Spleen (tissue), 7 donors: ENCODE results near the gene PRKCH.
A peak's percentile ranks its signal among the peaks of the same experiment; 100 is the strongest.

Experiments
- POLR2AphosphoS5 ChIP-seq, 3 donors: sonication (generic); formaldehyde crosslinking; IDR thresholded peaks; one replicate each; pipeline ENCODE4 v1.5.1; 2017; ENCODE audit warnings: antibody characterized with exemption in 3 of 3
- TF ChIP-seq, protein P1 (sequence below), 11 experiments: fragments of 200-600 bp in 7 of 11; fragments of 450-650 bp in 4 of 11; sonication (generic) in 4 of 11; IDR thresholded peaks in 8 of 11; conservative IDR thresholded peaks in 3 of 11; 1 replicate in 7 of 11; 2 replicates in 4 of 11; pipeline versions ENCODE4 v1.4.0 to v1.8.0; 2016 to 2021; ENCODE audit warnings: antibody characterized with exemption in 11 of 11, inconsistent platforms in 4 of 11, mild to moderate bottlenecking in 1 of 11
- donor health status: DM: no; HTN: no; CAD: no; lungs with moderate emphysema.
- donor health status: DM: no; HTN: no; CAD: no.
- donor health status: DM: no; HTN: no; CAD: no.

DNA sequence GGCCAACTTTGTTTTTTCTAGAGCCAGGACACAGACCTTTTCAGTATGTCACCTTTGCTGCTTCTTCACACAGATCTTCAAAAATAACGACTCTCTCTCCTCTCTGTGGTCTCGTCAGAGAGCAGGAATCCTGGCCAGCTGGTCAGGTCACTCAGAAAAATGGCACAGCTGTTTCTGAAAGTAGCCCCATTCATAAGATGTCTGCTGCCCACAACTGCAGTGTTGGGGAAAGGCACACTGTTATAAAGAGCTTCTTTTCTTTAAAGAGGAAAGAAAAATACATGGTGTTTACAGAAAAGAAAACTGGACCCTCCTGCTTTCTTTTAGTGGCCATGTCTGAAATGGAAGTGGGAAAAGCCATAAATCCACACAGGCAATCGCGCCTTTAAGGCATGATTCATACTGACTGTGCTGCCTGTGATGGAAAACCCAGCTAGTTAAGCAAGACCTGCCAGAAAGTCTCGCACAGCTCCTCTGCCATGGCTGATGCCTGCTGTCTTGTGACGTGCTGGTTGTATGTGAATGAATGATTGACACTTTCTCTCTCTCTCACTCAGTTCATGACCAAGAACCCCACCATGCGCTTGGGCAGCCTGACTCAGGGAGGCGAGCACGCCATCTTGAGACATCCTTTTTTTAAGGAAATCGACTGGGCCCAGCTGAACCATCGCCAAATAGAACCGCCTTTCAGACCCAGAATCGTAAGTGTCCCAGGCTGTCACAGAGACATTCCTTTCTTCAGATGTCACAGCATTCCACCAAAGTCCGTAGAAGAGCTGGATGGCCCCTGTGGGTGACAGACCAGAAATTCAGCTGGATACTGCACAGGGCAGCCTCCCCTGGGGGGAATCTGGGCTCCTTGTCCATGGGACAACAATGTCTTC, 226.0 kb downstream of the PRKCH start:
- peak in 1 of 3 donors; percentile 11 for TF ChIP-seq POLR2AphosphoS5 (IDR thresholded peaks at IDR 0.05)
- TF ChIP-seq, protein P1, sequence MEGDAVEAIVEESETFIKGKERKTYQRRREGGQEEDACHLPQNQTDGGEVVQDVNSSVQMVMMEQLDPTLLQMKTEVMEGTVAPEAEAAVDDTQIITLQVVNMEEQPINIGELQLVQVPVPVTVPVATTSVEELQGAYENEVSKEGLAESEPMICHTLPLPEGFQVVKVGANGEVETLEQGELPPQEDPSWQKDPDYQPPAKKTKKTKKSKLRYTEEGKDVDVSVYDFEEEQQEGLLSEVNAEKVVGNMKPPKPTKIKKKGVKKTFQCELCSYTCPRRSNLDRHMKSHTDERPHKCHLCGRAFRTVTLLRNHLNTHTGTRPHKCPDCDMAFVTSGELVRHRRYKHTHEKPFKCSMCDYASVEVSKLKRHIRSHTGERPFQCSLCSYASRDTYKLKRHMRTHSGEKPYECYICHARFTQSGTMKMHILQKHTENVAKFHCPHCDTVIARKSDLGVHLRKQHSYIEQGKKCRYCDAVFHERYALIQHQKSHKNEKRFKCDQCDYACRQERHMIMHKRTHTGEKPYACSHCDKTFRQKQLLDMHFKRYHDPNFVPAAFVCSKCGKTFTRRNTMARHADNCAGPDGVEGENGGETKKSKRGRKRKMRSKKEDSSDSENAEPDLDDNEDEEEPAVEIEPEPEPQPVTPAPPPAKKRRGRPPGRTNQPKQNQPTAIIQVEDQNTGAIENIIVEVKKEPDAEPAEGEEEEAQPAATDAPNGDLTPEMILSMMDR (IDR thresholded peaks at IDR 0.05 in 8 of 11, conservative IDR thresholded peaks at IDR 0.05 in 3 of 11): no peak
